ENCODE data around the gene TMEM266. TPM values are rescaled to one million over a fixed set of nuclear protein-coding genes. Genes with fewer than 3 reads are reported as not detected.

Gene TMEM266
- total RNA-seq, 1 donor from 2014 or later, result not detected

GRCh38 chr15:76233921-76234320 lies 174.1 kb downstream of the TMEM266 start:
- Mint-ChIP-seq H3K27ac (no peak overlapping the region), H3K27me3 (no peaks in the 10 kb centered on the region), H3K4me1 (no peaks in the 10 kb centered on the region), H3K36me3 (ENCODE audit: low read depth) (peaks cover 7% of the 10 kb centered on the region), H3K4me3 (no peak overlapping the region), H3K9me3 (no peaks in the 10 kb centered on the region)
- DNase-seq, result no peak
- intact Hi-C loops (cut with micrococcal nuclease), result loop anchor here (2.0 to 10.0 kb wide), 3 partner anchors 51 to 631 kb away; partner anchors contain the start of gene ISL2

DNA sequence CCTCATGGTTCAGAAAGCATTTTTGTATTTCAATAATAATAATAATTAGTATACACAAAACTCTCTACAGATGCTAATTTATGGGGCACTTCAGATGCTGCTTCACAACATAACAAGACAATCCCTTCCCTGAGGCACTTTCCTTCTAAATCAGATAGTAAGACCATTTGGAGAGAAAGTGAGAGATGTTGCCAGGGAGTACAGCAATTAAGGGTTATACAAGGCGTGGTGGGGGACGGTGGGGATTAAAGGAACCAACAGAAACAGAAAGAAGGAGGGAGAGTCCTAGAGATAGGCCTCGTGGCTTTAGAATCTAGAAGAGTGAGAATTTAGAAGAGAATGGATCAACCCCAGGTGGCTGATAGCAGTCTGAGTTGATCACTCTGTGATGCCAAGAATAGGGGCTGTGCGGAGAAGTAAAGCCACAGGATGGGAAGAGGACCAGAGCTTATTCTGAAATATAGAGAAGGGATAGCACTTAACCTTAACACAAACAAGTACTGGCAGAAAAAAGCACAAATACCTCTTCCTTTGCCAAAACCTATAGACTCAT lies 174.6 kb downstream of the TMEM266 start:
- H3K27me3 Mint-ChIP-seq, result no peaks in the 10 kb centered on the region
- no peak overlapping the region for H3K4me3 Mint-ChIP-seq
- intact Hi-C loops (cut with micrococcal nuclease), result loop anchor here (2.0 to 10.0 kb wide), 3 partner anchors 50 to 630 kb away; partner anchors contain the start of gene ISL2
- peaks cover 6% of the 10 kb centered on the region for H3K36me3 Mint-ChIP-seq (ENCODE audit: low read depth)
- no peak overlapping the region for H3K27ac Mint-ChIP-seq
- H3K9me3 Mint-ChIP-seq, result no peaks in the 10 kb centered on the region
- no peak for DNase-seq
- H3K4me1 Mint-ChIP-seq, result no peaks in the 10 kb centered on the region

- intact Hi-C loops (cut with micrococcal nuclease), result loop anchor here (1.0 to 10.0 kb wide), 4 partner anchors 49 to 629 kb away; partner anchors contain the start of gene ISL2
- DNase-seq, result no peak
- peaks cover 6% of the 10 kb centered on the region for H3K36me3 Mint-ChIP-seq (ENCODE audit: low read depth)
- H3K9me3 Mint-ChIP-seq, result no peaks in the 10 kb centered on the region
- H3K27ac Mint-ChIP-seq, result no peak overlapping the region
- no peaks in the 10 kb centered on the region for H3K4me1 Mint-ChIP-seq
- H3K4me3 Mint-ChIP-seq, result no peak overlapping the region
- H3K27me3 Mint-ChIP-seq, result no peaks in the 10 kb centered on the region
Measured at GRCh38 chr15:76235186-76235826, 175.5 kb downstream of the TMEM266 start.

GRCh38 chr15:76236350-76236749 lies 176.6 kb downstream of the TMEM266 start:
- H3K4me1 Mint-ChIP-seq, result no peaks in the 10 kb centered on the region
- no peak for DNase-seq
- intact Hi-C loops (cut with micrococcal nuclease), result loop anchor here (10.0 kb wide), 1 partner anchor 48 kb away; no protein-coding TSS in a partner anchor
- H3K27me3 Mint-ChIP-seq, result no peaks in the 10 kb centered on the region
- H3K4me3 Mint-ChIP-seq, result no peak overlapping the region
- H3K36me3 Mint-ChIP-seq (ENCODE audit: low read depth), result no peaks in the 10 kb centered on the region
- no peaks in the 10 kb centered on the region for H3K9me3 Mint-ChIP-seq
- H3K27ac Mint-ChIP-seq, result no peak overlapping the region

- Mint-ChIP-seq H3K4me1 (no peaks in the 10 kb centered on the region), H3K36me3 (ENCODE audit: low read depth) (peaks cover 7% of the 10 kb centered on the region), H3K9me3 (no peaks in the 10 kb centered on the region), H3K4me3 (no peak overlapping the region), H3K27ac (no peak overlapping the region), H3K27me3 (no peaks in the 10 kb centered on the region)
- intact Hi-C loops (cut with micrococcal nuclease), result loop anchor here (10.0 kb wide), 1 partner anchor 45 kb away; no protein-coding TSS in a partner anchor
- no peak for DNase-seq
Measured at GRCh38 chr15:76239786-76240185, 180.0 kb downstream of the TMEM266 start.

DNA sequence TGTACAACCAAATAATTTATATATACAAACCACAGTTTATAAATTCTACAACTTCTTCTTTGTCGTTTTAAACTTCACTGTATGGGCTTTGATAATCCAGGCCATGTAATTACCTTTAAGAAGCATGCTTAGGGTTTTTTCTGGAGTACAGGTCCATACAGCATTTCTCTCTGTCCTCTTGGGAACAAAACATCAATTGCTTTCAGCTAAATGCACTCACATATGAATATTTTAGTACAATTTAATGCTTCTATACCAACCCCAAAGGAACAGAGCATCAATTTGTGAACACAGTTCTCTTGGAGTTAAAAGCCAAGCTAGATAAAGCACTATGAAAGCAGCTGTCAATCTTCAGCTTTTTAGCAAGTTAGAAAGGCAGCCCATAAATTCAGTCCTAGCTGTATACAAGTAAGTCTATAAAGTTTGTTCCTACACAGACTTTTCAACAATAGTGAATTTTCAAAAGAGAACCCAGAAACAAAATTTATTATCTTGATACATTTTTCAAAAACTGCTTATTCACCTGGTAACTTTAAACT lies 185.4 kb downstream of the TMEM266 start:
- H3K9me3 Mint-ChIP-seq, result no peaks in the 10 kb centered on the region
- no peak overlapping the region for H3K4me3 Mint-ChIP-seq
- H3K36me3 Mint-ChIP-seq (ENCODE audit: low read depth), result peaks cover 10% of the 10 kb centered on the region
- DNase-seq, result no peak
- H3K27me3 Mint-ChIP-seq, result no peaks in the 10 kb centered on the region
- H3K4me1 Mint-ChIP-seq, result no peaks in the 10 kb centered on the region
- intact Hi-C loops (cut with micrococcal nuclease), result no loop called here
- H3K27ac Mint-ChIP-seq, result no peak overlapping the region

GRCh38 chr15:76251717-76252116 lies 191.9 kb downstream of the TMEM266 start:
- H3K9me3 Mint-ChIP-seq, result no peaks in the 10 kb centered on the region
- peaks cover 2% of the 10 kb centered on the region for H3K36me3 Mint-ChIP-seq (ENCODE audit: low read depth)
- DNase-seq, result no peak
- intact Hi-C loops (cut with micrococcal nuclease), result no loop called here
- no peak overlapping the region for H3K27ac Mint-ChIP-seq
- H3K27me3 Mint-ChIP-seq, result no peaks in the 10 kb centered on the region
- no peak overlapping the region for H3K4me3 Mint-ChIP-seq
- H3K4me1 Mint-ChIP-seq, result no peaks in the 10 kb centered on the region

DNA sequence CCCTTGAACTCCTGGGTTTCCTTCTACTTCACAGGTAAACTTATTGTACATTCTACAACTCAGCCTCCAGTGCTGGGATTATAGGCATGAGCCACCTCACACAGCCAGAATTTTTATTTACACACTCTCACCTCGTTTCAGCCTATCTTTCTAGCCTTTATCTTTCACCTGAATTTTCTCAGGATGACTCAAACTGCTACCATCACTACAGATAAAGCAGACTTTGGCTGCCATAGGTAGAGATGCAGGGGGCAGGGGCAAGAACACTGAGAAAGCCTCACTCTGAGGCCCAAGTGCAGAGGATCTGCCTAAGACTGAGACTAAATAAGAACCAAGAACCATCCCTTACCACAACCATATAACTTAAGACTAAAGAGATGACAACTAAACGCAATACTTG lies 192.5 kb downstream of the TMEM266 start:
- no peaks in the 10 kb centered on the region for H3K27me3 Mint-ChIP-seq

DNA sequence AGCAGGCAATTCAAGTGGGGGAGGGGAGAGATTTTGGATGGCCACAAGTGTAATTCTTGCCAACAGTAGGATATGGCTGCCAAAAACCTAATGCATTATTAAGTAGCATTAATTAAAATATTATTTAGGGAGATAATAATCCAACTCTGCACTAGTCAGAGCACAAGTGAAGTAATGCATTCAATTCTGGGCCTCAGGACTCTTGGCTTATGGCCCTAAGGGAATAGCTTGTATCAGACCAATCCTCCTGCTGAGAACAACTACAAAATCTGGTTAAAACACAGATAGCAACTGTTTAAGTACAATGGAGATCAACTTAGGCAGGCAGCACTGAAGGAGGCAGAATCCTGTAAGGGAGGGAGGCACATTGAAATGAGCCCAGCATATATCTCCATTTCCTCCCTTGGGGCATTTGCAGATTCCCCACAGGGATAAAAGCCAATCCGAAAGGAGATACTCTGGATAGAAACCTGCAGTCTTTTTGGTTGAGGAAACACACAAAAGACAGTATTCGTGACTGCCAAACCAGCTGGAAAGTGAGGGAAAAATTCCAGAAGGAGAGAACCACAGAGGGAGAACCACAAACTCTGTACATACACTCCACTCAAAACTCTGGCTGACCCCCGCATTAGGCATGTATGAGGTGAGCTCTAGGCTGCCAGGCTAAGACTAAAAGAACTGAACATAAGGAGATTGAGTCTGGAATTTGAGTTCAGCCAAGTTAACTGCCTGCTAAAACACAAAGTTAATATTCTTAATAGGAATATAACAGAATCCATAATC lies 194.1 kb downstream of the TMEM266 start:
- Mint-ChIP-seq H3K36me3 (ENCODE audit: low read depth) (peaks cover 12% of the 10 kb centered on the region), H3K4me1 (no peaks in the 10 kb centered on the region), H3K9me3 (no peaks in the 10 kb centered on the region), H3K4me3 (no peak overlapping the region), H3K27ac (no peak overlapping the region), H3K27me3 (no peaks in the 10 kb centered on the region)
- intact Hi-C loops (cut with micrococcal nuclease), result no loop called here
- DNase-seq, result no peak

More for the DNA sequence above, 192.5 kb downstream of the TMEM266 start:
- Mint-ChIP-seq H3K4me1 (no peaks in the 10 kb centered on the region), H3K36me3 (ENCODE audit: low read depth) (peaks cover 5% of the 10 kb centered on the region), H3K9me3 (no peaks in the 10 kb centered on the region), H3K27ac (no peak overlapping the region), H3K4me3 (no peak overlapping the region)
- intact Hi-C loops (cut with micrococcal nuclease), result no loop called here
- DNase-seq, result no peak

Other genes starting within 250 kb of the TMEM266 start
- 17.0 and 17.1 TPM in 2 replicates for gene UBE2Q2, start 216.5 kb upstream of the TMEM266 start, total RNA-seq
- 51.7 and 51.9 TPM in 2 replicates for gene FBXO22, start 156.1 kb upstream of the TMEM266 start, total RNA-seq
- not detected in 2 replicates for gene NRG4, start 47.6 kb upstream of the TMEM266 start, total RNA-seq